HG02943 (cell line): Measurements from ENCODE around the gene FBXL15.

Experiments
- ATAC-seq: cut with Tn5 transposase; IDR thresholded peaks from one replicate; pipeline ENCODE4 v1.9.1; 2021; ENCODE audit warnings: mild to moderate bottlenecking, low read depth, moderate library complexity; ENCODE audit not compliant: unreplicated experiment

FBXL15 gene, protein sequence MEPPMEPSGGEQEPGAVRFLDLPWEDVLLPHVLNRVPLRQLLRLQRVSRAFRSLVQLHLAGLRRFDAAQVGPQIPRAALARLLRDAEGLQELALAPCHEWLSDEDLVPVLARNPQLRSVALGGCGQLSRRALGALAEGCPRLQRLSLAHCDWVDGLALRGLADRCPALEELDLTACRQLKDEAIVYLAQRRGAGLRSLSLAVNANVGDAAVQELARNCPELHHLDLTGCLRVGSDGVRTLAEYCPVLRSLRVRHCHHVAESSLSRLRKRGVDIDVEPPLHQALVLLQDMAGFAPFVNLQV

DNA sequence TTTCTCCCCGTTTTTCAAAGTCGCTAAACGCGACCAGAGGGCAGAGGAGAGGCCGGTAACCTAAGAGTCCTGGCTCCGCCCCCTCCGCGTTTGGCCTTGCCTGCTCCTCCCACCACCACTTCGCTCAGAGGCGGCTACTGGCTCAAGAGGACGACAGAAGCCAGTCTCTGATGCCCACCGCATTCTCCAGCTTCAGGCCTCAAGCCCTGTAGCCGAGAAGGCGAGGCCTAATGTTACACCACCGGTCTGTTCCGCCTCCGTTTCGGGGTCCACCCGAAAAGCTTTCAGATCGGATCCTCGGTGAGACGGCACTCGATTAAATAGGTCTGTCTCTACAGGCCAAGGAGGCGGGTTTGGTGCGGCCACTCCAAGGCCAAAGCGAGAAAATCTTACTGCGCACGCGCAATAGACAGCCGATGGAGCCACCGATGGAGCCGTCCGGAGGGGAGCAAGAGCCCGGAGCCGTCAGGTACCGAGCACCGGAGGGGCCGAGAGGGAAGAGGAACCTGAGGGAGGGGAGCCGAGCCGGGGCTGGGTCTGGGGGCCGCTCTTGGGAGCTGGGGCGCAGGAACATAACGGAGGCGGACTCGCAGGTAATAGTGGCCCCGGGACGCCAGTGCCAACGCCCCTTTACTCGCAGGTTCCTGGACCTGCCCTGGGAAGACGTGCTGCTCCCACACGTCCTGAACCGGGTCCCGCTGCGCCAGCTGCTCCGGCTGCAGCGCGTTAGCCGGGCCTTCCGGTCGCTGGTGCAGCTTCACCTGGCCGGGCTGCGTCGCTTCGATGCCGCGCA, at the start of gene FBXL15:
FBXL15 (plus strand) TSS at position 123 of the 793 bp plus-strand sequence; CDS start at position 417, 294 bp downstream.
- peak; percentile 76 for ATAC-seq

DNA sequence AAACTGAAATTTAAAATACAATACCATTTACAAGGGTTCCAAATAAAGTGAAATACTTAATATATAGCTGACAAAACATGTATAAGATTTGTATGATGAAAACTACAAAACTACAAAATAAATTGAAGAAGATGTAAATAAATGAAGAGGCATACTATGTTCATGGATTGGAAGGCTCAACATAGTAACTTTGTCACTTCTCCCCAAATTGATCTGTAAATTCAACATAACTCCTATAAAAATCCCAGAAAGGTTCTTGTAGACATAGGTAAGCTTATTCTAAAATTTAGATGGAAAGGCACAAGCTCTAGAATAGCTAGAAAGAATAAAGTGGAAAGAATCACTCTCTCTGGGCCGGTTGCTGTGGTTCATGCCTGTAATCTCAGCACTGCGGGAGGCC, 49.3 kb upstream of the FBXL15 start:
- no peak for ATAC-seq

DNA sequence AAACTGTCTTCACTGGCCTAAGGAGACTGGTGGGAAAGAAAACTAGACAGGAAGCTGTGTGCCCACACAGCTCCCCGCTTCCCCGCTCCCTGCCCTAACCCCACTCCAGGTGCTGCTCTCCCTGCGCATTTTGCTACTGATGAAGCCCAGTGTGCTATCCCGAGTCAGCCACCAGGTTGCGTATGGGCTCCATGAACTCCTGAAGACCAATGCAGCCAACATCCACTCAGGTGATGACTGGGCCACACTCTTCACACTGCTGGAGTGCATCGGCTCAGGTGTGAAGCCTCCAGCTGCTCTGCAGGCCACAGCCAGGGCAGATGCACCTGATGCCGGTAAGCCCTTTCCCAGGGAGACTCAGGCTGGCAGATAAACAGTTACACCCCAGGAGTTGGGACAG, 45.4 kb upstream of the FBXL15 start:
- no peak for ATAC-seq

DNA sequence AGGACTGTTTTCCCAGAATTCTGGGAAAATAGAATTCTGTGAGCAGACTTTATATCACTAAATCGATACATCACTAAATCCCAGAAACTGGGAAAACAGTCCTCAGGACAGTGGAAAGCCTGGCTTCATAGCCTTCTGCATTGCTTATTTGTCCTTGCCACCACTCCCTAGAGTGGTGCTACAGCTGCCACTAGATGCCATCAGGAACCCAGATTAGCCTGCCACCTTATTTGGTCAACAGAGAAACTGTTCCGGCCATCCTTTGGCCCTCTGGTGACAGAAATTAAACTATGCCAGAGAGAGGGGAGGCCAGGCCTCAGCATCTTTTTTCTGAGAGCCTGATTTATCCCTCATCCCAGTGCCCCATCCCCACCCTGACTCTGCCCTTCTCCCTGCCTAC, 44.8 kb upstream of the FBXL15 start:
- no peak for ATAC-seq

DNA sequence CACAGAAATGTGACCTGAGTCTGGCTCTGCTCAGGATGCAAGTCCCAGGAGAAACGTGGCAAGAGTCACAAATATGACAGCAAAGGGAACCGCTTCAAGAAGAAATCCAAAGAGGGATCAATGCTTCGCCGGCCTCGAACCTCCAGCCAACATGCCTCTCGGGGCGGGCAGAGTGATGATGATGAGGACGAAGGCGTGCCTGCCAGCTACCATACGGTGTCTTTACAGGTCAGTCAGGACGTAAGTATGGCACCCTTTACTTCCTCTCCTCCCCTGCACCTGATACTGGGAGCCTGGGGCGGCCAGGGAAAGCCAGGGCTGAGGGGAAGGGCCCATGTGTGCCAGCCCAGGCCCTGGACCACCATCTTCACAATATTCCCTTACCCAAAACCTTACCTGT, 43.7 kb upstream of the FBXL15 start:
- no peak for ATAC-seq

DNA sequence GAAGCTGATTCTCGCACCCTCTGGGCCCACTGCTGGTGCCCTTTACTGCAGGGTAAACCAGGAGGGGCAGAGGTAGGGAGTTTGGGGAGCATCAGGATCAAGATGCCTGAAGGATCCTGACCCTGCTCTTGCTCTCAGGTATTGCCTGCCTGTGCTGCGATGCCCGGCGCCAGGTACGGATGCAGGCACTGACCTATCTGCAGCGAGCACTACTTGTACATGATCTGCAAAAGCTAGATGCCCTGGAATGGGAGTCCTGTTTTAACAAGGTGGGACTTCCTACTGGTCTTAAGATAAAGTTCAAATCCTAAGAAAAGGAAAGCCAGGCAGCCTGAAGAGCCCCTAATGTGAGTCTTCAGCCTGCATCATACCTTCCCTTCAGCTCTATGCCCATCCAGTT, 41.3 kb upstream of the FBXL15 start:
- ATAC-seq: no peak

DNA sequence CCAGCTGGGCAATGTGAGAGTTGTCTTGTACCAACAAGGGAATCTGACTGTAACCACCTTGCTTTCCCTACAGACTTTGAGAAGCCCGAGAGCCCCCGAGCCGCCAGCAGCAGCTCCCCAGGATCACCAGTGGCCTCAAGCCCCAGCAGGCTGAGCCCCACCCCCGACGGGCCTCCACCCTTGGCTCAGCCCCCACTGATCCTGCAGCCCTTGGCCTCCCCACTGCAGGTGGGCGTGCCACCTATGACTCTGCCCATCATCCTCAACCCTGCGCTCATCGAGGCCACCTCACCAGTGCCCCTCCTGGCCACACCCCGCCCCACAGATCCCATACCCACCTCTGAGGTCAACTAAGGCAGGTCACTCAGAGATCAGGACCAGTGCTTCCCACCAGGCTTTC, 38.7 kb upstream of the FBXL15 start:
- ATAC-seq: no peak

DNA sequence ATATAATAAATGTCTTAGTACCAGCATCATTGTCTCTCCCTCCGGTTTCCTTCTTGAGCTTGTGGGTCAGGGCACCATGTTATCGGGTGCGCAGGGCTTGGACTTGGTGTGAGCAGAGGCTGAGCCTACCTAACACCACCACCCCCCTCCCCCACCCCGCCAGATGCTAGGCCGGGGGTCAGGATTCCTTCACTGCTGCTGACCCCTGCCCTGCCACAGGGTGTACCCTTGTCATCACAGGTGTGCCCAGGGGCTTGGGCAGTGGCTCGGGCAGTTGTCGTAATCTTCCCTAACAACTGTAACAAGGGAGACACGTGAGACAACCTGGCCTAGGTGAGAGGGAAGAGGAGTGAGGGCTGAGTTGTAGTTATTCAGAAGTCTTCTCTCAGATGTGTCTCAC, 37.8 kb upstream of the FBXL15 start:
- no peak for ATAC-seq

DNA sequence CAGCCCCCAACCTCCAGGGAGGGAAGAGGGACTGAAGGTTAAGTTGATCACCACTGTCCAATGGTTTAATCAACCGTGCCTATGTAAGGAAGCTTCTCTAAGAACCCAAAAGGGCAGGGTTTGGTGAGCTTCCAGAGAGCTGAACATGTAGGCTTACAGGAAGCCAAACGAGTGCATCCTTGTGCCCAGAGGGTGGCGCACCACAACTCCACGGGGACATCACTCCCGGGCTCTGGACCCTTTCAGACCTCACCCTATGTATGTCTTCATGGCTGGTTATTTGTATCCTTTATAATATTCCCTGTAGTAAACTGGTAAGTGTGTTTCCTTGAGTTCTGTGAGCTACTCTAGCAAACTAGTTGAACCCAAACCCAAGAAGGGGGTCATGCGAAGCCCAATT, 36.6 kb upstream of the FBXL15 start:
- no peak for ATAC-seq

DNA sequence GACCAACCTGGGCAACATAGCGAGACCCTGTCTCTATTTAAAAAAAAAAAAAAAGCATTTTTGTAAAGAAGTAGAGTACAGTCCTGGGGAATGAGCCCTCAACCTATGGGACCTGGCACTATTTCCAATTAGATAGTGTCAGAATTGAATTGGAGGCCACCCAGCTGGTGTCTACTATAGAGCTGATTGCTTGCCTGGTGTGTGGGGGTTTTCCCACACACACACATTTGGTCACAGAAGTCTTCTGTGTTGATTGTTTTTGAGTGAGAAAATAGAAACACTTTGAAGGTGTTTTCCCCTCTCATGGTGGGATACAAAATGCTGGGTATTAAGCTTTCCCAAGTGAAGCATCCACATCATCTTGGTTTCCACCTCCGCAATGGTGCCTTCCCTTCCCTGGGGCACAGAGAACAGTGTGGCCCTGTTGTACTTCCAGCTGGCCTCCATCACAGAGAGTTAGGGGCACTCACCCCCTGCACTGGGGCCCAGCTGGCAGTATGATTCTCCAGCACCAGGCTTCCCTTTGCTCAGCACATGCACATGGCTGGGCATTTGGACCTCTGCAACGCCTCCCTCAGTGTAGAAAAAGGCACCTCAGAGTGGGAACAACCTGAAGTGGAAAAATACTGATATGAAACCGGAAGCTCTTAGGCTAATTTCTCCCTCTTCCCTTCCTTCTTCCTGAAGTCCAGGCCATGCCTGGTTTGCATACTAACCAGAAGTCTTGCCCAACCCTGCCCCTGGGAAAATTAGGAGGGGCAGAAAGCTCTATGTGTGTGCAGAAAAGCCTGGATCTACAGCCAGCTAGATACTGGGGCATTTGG, 35.8 kb upstream of the FBXL15 start:
- no peak for ATAC-seq

DNA sequence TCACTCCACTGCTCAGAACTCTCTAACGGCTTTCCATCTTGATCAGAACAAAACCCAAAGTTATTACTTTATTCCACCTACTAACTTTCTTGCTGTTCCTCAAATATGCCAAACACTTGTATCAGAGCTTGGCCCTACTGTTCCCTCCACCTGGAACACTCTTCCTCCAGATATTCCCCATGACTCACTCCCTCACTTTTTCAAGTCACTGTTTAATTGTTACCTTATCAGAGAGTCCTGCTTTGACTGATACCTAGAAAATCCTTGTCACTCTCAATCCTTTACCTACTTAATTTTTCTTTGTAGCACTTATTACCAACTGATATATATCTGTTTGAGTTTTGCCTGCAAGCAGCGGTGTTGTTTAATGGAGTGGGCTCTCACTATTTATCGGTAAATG, 30.7 kb upstream of the FBXL15 start:
- no peak for ATAC-seq

DNA sequence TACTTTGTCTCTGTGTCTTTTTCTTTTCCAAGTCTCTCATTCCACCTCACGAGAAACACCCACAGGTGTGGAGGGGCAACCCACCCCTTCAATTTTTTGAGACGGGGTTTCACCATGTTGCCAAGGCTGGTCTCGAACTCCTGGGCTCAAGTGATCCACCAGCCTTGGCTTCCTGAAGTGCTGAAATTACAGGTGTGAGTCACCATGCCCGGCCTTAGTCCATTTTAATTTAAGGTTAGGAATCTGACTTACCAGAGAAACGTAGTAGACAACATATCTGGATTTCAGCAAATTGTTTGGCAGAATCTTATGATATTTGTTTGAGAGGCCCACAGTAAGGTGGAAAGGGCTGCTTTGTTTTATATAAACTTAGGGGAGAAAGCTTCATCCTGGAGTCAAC, 28.3 kb upstream of the FBXL15 start:
- no peak for ATAC-seq

DNA sequence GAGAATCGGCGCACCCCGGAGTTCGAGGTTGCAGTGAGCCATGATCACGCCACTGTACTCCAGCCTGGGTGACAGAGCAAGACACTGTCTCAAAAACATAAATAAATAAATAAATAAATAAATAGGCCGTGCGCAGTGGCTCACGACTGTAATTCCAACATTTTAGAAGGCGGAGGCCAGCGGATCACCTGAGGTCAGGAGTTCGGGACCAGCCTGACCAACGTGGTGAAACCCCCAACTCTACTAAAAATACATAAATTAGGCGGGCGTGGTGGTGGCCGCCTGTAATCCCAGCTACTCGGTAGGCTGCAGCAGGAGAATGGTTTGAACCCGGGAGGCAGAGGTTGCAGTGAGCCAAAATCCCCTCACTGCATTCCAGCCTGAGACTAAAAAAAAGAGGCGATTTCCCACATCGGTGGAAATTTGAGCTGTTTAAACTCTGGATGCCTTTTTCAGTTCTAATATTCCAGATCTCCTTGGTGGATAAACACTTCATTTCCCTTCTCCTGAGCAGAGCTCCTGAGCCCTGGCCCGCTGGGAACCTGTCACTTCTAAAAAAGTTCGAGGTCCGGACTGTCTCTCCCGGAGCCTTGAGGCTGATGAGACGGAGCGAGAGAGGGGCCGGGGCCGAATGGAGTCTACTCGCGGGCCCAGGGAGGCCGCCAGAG, 27.1 kb upstream of the FBXL15 start:
- ATAC-seq: no peak

DNA sequence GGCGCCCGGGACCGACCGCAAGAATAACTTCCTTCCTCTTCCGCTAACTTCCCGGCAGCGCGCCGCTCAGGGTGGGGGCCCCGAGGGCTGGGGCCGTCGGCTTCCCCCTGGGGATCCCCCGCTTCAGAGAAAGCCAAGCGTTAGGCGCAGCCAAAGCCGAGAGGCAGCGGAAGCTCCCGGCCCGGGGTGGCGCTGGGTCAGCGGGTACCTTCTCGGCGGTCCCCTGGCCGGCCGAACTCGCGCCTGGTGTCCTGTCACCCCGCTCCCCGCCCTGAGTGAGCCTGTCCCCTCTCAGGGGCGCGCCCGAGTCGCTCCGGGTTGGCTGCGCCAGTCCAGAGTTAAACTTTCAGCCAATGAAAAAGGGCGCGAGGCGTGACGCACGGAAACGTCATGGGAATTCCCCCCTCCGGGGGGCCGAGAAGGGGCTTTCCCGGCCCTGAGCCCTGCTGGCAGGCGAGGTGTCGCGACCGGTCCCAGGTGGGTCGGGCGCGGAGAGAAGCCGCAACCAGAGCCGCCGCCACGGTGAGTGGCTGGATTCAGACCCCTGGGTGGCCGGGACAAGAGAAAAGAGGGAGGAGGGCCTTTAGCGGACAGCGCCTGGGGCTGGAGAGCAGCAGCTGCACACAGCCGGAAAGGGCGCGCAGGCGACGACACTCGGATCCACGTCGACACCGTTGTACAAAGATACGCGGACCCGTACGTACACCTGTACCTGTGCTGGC, 26.4 kb upstream of the FBXL15 start:
- ATAC-seq: peak; percentile 76

DNA sequence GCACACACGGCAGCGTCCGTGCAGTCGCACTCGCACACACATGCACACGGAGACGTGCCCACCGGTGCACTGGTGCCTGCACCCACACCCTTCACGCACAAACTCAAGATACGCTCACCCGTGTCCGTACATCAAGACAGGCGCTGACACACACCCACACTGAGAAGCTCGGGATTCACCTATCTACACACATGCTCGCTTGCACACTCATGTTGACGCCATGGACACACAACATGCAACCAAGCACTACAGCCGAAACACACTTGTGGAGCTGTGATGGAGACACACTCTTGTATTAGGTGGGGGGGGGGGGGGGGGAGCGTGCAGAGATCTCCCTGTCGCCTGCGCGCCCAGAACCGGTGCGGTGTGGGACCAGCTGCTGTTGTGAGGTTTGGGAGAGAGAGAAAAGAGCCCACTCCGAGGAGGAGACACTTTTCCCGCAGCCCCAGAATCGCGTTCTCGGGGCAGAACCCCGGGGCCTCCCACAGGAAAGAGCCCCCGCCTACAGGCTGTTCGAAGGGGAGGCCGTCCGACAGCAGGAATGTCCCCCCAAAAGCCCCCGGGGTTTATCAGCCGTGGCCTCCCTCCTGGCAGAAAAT, 25.7 kb upstream of the FBXL15 start:
- ATAC-seq: no peak

DNA sequence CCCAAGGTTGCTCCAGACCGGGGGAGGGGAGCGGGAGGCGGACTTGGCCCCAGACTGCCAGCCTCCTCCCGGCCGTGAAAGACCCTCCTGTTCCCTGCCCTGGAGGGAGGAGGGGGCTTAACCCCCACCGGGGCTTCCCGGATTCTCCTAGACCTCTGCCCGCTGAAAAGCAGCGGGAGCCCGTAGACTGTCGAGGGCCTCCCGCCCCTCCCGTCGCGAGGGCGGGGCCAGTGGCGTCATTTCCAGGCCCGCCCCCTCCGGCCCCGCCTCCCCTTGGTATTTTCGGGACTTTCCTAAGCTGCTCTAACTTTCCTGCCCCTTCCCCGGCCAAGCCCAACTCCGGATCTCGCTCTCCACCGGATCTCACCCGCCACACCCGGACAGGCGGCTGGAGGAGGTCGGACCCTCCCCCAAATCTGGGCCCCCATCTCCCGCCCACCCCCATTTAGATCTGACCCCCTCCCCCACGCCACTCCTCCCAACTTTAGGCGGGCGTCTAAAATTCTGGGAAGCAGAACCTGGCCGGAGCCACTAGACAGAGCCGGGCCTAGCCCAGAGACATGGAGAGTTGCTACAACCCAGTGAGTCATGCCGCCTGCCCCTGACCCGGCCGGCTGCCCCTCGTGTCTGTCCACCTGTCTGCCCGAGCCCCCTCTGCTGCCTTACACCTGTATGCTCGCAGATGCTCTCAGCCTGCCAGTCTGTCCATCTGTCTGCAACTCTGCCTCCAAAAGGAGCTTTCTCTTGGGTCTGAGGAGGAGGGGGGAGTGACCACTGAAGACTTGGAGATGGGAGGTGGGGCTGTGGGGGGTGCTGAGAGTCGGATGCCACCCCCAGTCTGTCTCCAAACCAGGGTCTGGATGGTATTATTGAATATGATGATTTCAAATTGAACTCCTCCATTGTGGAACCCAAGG, 25.0 kb upstream of the FBXL15 start, which contains the start of gene NFKB2:
NFKB2 (plus strand) TSS at position 306 of the 917 bp plus-strand sequence; CDS start at position 561, 255 bp downstream.
- ATAC-seq: no peak

DNA sequence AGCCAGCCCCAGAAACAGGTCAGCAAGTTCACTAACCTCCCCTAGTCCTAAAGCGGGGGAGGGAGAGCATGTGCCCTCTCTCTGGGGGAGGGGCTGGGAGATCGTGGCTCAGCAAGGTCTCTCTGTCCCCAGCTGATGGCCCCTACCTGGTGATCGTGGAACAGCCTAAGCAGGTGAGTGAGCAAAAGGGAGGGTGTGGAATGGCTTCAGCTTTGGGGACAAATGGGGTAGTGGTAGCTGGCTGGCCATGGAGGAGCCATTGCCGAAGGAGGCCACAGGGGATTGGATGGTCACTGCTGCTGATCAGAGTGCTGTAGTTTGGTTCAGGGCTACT, 24.4 kb upstream of the FBXL15 start:
- no peak for ATAC-seq

DNA sequence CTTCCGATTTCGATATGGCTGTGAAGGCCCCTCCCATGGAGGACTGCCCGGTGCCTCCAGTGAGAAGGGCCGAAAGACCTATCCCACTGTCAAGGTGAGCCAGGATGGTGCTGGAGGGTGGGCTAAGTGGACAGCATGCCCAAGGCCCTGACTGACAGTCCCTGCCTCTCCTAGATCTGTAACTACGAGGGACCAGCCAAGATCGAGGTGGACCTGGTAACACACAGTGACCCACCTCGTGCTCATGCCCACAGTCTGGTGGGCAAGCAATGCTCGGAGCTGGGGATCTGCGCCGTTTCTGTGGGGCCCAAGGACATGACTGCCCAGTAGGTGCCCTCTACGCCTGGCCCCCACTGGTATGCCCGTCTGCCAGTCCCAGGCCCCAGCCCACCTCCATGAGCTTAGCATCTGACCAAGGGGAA, 23.9 kb upstream of the FBXL15 start:
- no peak for ATAC-seq
